Peyer's patch (tissue), 4 donors: ENCODE measurements around the gene LDLRAD4. TPM values are rescaled to one million over a fixed set of nuclear protein-coding genes. Genes with fewer than 3 reads are reported as not detected.
A peak's percentile ranks its signal among the peaks of the same experiment; 100 is the strongest.

Experiments used
- DNase-seq, 3 donors: peaks; one replicate each; pipeline ENCODE4 v3.0.0-alpha.2; 2017 to 2019
- H3K27ac ChIP-seq, 4 donors: fragments of 200-600 bp; sonication (generic); one replicate each; pipeline ENCODE4 v1.5.1; 2016 to 2019
- H3K27me3 ChIP-seq, 2 donors: fragments of 200-600 bp; sonication (generic); one replicate each; pipeline ENCODE4 v1.5.1; 2019
- H3K36me3 ChIP-seq, 3 donors: fragments of 200-600 bp; sonication (generic); one replicate each; pipeline ENCODE4 v1.5.1; 2016 to 2019
- H3K4me1 ChIP-seq, 4 donors: fragments of 200-600 bp; sonication (generic); one replicate each; pipeline ENCODE4 v1.5.1; 2016 to 2019
- H3K4me3 ChIP-seq, 4 donors: fragments of 200-600 bp; sonication (generic); 1 replicate in 3 of 4; 2 replicates in 1 of 4; pipeline ENCODE4 v1.5.1; 2016 to 2019; ENCODE audit warnings: mild to moderate bottlenecking in 1 of 4
- H3K9me3 ChIP-seq, 4 donors: fragments of 200-600 bp; sonication (generic); one replicate each; pipeline ENCODE4 v1.5.1; 2016 to 2019; ENCODE audit warnings: mild to moderate bottlenecking in 1 of 4
- POLR2A ChIP-seq, 2 donors: fragments of 450-650 bp; IDR thresholded peaks; one replicate each; pipeline ENCODE4 v1.5.1; 2017; ENCODE audit warnings: antibody characterized with exemption in 2 of 2, mild to moderate bottlenecking in 2 of 2, moderate library complexity in 2 of 2
- total RNA-seq, 4 donors: library from RNA; depleted of rRNA; stranded (reverse); fragments of >200 nt; gene quantifications; one replicate each; pipeline ENCODE4 v1.1.0, GENCODE V29; 2016
- TF ChIP-seq, protein P1 (sequence below), 6 experiments: fragments of 450-650 bp in 4 of 6; fragments of 200-600 bp in 2 of 6; sonication (generic) in 1 of 6; IDR thresholded peaks; one replicate each; pipeline ENCODE4 v1.5.1; 2017 to 2019; ENCODE audit warnings: antibody characterized with exemption in 6 of 6, mild to moderate bottlenecking in 3 of 6, moderate library complexity in 1 of 6

LDLRAD4 gene
- total RNA-seq, 4 donors from 2014 or later, result 24.8 to 128 (median 50.0) TPM

DNA sequence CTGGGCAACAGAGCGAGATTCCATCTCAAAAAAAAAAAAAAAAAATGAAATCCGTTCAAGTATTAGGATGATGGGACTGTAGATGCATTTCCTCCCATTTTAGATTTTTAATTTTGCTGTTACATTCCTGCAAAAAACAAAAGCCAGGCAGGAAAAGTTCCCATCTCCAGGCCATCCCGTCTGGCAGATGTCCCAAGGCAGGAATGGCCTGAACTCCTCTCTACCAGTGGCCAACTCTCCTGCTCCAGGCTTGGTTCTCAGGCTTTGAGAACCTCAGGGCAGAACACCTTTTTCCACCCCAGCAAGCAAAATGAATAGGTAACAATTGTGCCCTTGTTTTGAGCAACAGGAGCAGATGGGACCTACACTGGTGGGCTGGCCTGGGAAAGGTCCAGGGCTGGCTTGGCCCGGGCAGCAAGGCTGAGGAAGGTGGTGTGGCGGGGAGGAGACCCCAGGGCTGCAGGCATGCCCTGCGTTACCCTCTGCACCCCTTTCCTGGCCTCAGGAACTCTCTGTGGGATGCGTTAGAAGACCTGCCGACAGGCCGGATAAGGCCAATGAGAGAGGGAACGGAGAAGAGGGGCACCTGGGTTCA, 421.8 kb downstream of the LDLRAD4 start:
- TF ChIP-seq POLR2A (IDR thresholded peaks at IDR 0.05), result no peak
- TF ChIP-seq, protein P1, sequence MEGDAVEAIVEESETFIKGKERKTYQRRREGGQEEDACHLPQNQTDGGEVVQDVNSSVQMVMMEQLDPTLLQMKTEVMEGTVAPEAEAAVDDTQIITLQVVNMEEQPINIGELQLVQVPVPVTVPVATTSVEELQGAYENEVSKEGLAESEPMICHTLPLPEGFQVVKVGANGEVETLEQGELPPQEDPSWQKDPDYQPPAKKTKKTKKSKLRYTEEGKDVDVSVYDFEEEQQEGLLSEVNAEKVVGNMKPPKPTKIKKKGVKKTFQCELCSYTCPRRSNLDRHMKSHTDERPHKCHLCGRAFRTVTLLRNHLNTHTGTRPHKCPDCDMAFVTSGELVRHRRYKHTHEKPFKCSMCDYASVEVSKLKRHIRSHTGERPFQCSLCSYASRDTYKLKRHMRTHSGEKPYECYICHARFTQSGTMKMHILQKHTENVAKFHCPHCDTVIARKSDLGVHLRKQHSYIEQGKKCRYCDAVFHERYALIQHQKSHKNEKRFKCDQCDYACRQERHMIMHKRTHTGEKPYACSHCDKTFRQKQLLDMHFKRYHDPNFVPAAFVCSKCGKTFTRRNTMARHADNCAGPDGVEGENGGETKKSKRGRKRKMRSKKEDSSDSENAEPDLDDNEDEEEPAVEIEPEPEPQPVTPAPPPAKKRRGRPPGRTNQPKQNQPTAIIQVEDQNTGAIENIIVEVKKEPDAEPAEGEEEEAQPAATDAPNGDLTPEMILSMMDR (IDR thresholded peaks at IDR 0.05), result no peak
- Histone ChIP-seq H3K4me1 (no peaks in the 10 kb centered on the region), H3K4me3 (no peak overlapping the region), H3K36me3 (peaks cover 0 to 8% (median 0%) of the 10 kb centered on the region in 3 donors), H3K9me3 (no peaks in the 10 kb centered on the region), H3K27me3 (no peaks in the 10 kb centered on the region), H3K27ac (no peak overlapping the region)
- DNase-seq, result no peak

DNA sequence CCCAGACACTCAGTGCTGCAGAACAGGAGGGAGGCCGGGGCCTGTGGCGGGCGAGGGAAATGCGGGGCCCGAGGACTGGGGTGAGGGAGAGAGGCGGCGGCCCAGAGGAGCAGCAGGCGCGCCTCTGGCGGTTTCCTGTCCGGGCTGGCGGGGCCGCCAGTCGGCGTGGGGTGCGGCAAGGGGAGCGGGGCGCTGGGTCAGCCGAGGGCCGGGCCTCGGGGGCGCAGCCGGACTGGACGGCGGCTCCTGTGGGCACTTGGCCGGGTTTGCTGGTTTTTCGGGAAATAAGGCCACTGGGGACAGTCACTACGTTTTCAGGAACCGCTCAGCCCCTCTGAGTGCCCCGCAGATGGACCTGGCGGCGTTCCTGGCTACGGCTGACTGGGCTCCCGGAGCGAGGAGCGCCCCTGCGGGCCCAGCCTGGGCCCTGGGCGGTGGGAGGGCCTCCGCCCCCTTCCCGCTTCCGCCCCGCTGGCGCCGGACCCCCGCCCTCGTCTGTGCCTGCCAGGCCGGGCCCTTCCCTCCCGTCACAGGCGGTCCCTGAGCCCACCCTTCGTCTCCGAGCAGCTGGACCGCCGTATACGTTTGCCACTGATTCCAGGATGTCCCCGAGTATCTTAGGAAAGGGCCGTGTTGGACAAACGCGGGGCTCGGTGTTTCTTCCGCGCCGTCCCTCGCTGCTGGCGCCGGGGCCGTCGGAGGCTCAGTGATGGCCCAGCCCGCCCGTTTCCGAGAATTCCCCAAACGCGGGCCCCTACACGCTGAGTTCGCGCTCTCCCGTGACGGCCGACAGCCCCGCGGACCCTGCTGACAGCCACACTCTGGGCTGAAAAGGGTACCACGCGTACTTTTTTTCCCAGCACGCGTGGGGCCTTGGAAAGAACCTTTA, 423.2 kb downstream of the LDLRAD4 start:
- H3K27me3 ChIP-seq, result no peaks in the 10 kb centered on the region
- no peaks in the 10 kb centered on the region for H3K9me3 ChIP-seq
- H3K36me3 ChIP-seq, result peaks cover 0 to 16% (median 0%) of the 10 kb centered on the region in 3 donors
- no peak for DNase-seq
- H3K4me3 ChIP-seq, result peak overlapping the region; percentile 3 to 42 (median 14)
- H3K27ac ChIP-seq, result peak overlapping the region in 1 of 4 donors; percentile 35
- H3K4me1 ChIP-seq, result no peaks in the 10 kb centered on the region
- TF ChIP-seq, protein P1 (IDR thresholded peaks at IDR 0.05), result no peak
- TF ChIP-seq POLR2A (IDR thresholded peaks at IDR 0.05), result no peak

DNA sequence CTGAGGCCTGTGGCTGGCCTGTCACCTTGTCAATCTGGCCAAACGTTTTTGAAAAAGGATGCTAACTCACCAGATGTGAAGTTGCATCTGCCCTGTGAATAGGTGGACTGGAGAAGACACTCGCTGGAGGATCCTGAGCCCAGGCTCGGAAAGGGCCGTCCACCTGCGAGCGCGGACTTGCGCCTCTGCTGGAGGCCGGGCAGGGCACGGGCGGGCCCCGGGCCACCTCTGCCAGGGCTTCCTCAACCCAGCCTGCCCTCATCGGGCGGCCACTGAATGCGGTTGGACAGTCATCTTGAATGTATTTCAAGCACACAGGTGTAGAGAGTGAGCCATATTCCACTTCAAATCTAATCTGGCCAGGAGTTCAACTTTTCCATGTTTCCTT, 423.9 kb downstream of the LDLRAD4 start:
- H3K36me3 ChIP-seq, result peaks cover 0 to 17% (median 0%) of the 10 kb centered on the region in 3 donors
- peak overlapping the region in 1 of 4 donors; percentile 35 for H3K27ac ChIP-seq
- H3K4me1 ChIP-seq, result no peaks in the 10 kb centered on the region
- no peak for DNase-seq
- no peak overlapping the region for H3K4me3 ChIP-seq
- H3K9me3 ChIP-seq, result no peaks in the 10 kb centered on the region
- TF ChIP-seq POLR2A (IDR thresholded peaks at IDR 0.05), result no peak
- TF ChIP-seq, protein P1 (IDR thresholded peaks at IDR 0.05), result no peak
- H3K27me3 ChIP-seq, result no peaks in the 10 kb centered on the region

DNA sequence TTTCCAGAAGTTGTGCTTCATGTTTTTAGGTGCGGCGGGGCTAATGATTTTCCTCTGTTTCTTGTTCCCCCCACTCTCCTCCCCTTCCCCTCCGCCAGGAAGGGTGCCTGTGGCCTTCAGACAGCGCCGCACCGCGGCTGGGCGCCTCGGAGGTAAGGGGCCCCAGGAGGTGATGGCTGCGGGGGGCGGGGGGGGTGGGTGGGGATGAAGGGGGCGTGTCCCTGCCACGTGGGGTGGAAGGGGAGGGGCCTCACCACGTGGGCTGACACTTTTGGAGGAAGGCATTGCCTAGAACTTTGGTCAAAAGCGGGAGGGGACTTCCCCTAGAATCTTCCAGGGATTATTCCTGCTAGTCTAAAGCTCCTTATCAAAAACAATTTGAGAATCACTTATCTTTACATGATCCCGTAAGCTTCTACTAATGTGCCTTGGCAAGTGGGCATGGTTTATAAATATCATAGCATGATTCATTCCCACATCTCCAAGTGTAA, 424.7 kb downstream of the LDLRAD4 start:
- no peaks in the 10 kb centered on the region for H3K4me1 ChIP-seq
- H3K27me3 ChIP-seq, result no peaks in the 10 kb centered on the region
- H3K4me3 ChIP-seq, result no peak overlapping the region
- no peak for TF ChIP-seq POLR2A (IDR thresholded peaks at IDR 0.05)
- TF ChIP-seq, protein P1 (IDR thresholded peaks at IDR 0.05), result no peak
- no peak overlapping the region for H3K27ac ChIP-seq
- DNase-seq, result no peak
- H3K9me3 ChIP-seq, result no peaks in the 10 kb centered on the region
- peaks cover 0 to 17% (median 0%) of the 10 kb centered on the region in 3 donors for H3K36me3 ChIP-seq

DNA sequence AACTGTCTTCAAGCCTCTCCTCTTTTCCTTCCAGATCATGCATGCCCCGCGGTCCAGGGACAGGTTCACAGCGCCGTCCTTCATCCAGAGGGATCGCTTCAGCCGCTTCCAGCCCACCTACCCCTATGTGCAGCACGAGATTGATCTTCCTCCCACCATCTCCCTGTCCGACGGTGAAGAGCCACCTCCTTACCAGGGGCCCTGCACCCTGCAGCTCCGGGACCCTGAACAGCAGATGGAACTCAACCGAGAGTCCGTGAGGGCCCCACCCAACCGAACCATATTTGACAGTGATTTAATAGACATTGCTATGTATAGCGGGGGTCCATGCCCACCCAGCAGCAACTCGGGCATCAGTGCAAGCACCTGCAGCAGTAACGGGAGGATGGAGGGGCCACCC, 426.5 kb downstream of the LDLRAD4 start:
- no peaks in the 10 kb centered on the region for H3K27me3 ChIP-seq
- H3K27ac ChIP-seq, result no peak overlapping the region
- DNase-seq, result no peak
- no peak for TF ChIP-seq POLR2A (IDR thresholded peaks at IDR 0.05)
- TF ChIP-seq, protein P1 (IDR thresholded peaks at IDR 0.05), result no peak
- no peaks in the 10 kb centered on the region for H3K9me3 ChIP-seq
- no peaks in the 10 kb centered on the region for H3K4me1 ChIP-seq
- H3K36me3 ChIP-seq, result peaks cover 0 to 17% (median 0%) of the 10 kb centered on the region in 3 donors
- H3K4me3 ChIP-seq, result no peak overlapping the region
